Tongue (tissue), 2 donors: ENCODE data around the gene CYP24A1. TPM values are rescaled to one million over a fixed set of nuclear protein-coding genes. Genes with fewer than 3 reads are reported as not detected.
"Not testable (repeated sequence)": the region's sequence is repeated elsewhere in the genome, so short reads cannot be mapped to it uniquely, and the experiment has no call there.

Experiments used
- DNase-seq: peaks from one replicate; pipeline ENCODE4 v3.0.0-alpha.2; 2015
- total RNA-seq: library from RNA; depleted of rRNA; stranded (reverse); fragments of >200 nt; gene quantifications from one replicate; pipeline ENCODE4 v1.2.3, GENCODE V29; 2014

CYP24A1 gene
- total RNA-seq, 1 donor from 2014 or later, result 0.41 TPM

GRCh38 chr20:54132612-54133433 is 41.0 kb downstream of the CYP24A1 start:
- peak; percentile 81 for DNase-seq

GRCh38 chr20:54131675-54132611 is 41.8 kb downstream of the CYP24A1 start:
- DNase-seq, result no peak

GRCh38 chr20:54131125-54131524 is 42.7 kb downstream of the CYP24A1 start:
- DNase-seq, result not testable (repeated sequence)

GRCh38 chr20:54129350-54129749 is 44.4 kb downstream of the CYP24A1 start:
- DNase-seq, result no peak

- DNase-seq, result no peak
Measured at GRCh38 chr20:54127855-54128574, 45.8 kb downstream of the CYP24A1 start.

- DNase-seq, result no peak
Measured at GRCh38 chr20:54126806-54127655, 46.8 kb downstream of the CYP24A1 start.

- DNase-seq, result not testable (repeated sequence)
Measured at GRCh38 chr20:54126328-54126727, 47.5 kb downstream of the CYP24A1 start.

GRCh38 chr20:54123587-54124180 is 50.1 kb downstream of the CYP24A1 start:
- peak; percentile 39 for DNase-seq

- no peak for DNase-seq
Measured at GRCh38 chr20:54122681-54123586, 50.9 kb downstream of the CYP24A1 start.

GRCh38 chr20:54122189-54122588 is 51.6 kb downstream of the CYP24A1 start:
- no peak for DNase-seq

- no peak for DNase-seq
Measured at GRCh38 chr20:54119744-54120143, 54.0 kb downstream of the CYP24A1 start.

GRCh38 chr20:54118220-54119001 is 55.4 kb downstream of the CYP24A1 start:
- no peak for DNase-seq

- no peak for DNase-seq
Measured at GRCh38 chr20:54116550-54117235, 57.1 kb downstream of the CYP24A1 start.

GRCh38 chr20:54115172-54115854 is 58.5 kb downstream of the CYP24A1 start:
- no peak for DNase-seq

GRCh38 chr20:54114109-54114508 is 59.7 kb downstream of the CYP24A1 start:
- DNase-seq, result no peak

- no peak for DNase-seq
Measured at GRCh38 chr20:54113566-54113965, 60.2 kb downstream of the CYP24A1 start.

GRCh38 chr20:54112221-54112884 is 61.4 kb downstream of the CYP24A1 start:
- DNase-seq, result no peak
